Neural crest cell (in vitro differentiated cells): Measurements from ENCODE around the gene SLC4A4. TPM values are rescaled to one million over a fixed set of nuclear protein-coding genes. Genes with fewer than 3 reads are reported as not detected.

ENCODE experiments used
- DNase-seq: peaks from one replicate; pipeline ENCODE4 v3.0.0; 2021; ENCODE audit warnings: low read depth, mixed read lengths, low spot score
- H3K27ac Mint-ChIP-seq: one replicate; pipeline ENCODE4 v1.8.0; 2021; ENCODE audit warnings: mild to moderate bottlenecking, mixed read lengths; ENCODE audit not compliant: unreplicated experiment
- H3K27me3 Mint-ChIP-seq: 2 replicates; pipeline ENCODE4 v1.8.0; 2021; ENCODE audit warnings: low read depth, mild to moderate bottlenecking, mixed read lengths
- H3K36me3 Mint-ChIP-seq: 2 replicates; pipeline ENCODE4 v1.8.0; 2021; ENCODE audit warnings: low read depth, mild to moderate bottlenecking, mixed read lengths
- H3K4me1 Mint-ChIP-seq: 2 replicates; pipeline ENCODE4 v1.8.0; 2021; ENCODE audit warnings: mixed read lengths
- H3K4me3 Mint-ChIP-seq: one replicate; pipeline ENCODE4 v1.8.0; 2021; ENCODE audit warnings: mild to moderate bottlenecking, mixed read lengths
- H3K9me3 Mint-ChIP-seq: 2 replicates; pipeline ENCODE4 v1.8.0; 2021; ENCODE audit warnings: mixed read lengths
- CTCF ChIP-seq: fragments of 200-600 bp; sonication (generic); conservative IDR thresholded peaks from 2 replicates; pipeline ENCODE4 v1.5.0; 2021; ENCODE audit warnings: antibody characterized with exemption, mild to moderate bottlenecking
- total RNA-seq: library from RNA; stranded (reverse); gene quantifications from 2 replicates; pipeline ENCODE4 v1.2.1, GENCODE V29; 2021

Gene SLC4A4
- total RNA-seq, 1 donor from 2014 or later, result 4.0 TPM

GRCh38 chr4:71417150-71417549 is 78.3 kb downstream of the SLC4A4 start:
- Mint-ChIP-seq H3K4me3 (no peak overlapping the region), H3K27ac (no peak overlapping the region), H3K9me3 (peaks cover 3% of the 10 kb centered on the region), H3K27me3 (no peaks in the 10 kb centered on the region), H3K36me3 (peaks cover 10% of the 10 kb centered on the region), H3K4me1 (no peaks in the 10 kb centered on the region)
- TF ChIP-seq CTCF, result no peak
- DNase-seq, result no peak

- Mint-ChIP-seq H3K4me1 (no peaks in the 10 kb centered on the region), H3K4me3 (no peak overlapping the region), H3K9me3 (peaks cover 1% of the 10 kb centered on the region), H3K27ac (no peak overlapping the region), H3K27me3 (no peaks in the 10 kb centered on the region), H3K36me3 (peaks cover 3% of the 10 kb centered on the region)
- DNase-seq, result no peak
- no peak for TF ChIP-seq CTCF
These were observed 87.7 kb downstream of the SLC4A4 start for GRCh38 chr4:71426381-71427042.

- H3K4me1 Mint-ChIP-seq, result no peaks in the 10 kb centered on the region
- no peak for TF ChIP-seq CTCF
- H3K27me3 Mint-ChIP-seq, result no peaks in the 10 kb centered on the region
- H3K36me3 Mint-ChIP-seq, result peaks cover 2% of the 10 kb centered on the region
- no peak for DNase-seq
- H3K27ac Mint-ChIP-seq, result no peak overlapping the region
- no peaks in the 10 kb centered on the region for H3K9me3 Mint-ChIP-seq
- H3K4me3 Mint-ChIP-seq, result no peak overlapping the region
These were observed 90.3 kb downstream of the SLC4A4 start for GRCh38 chr4:71429106-71429505.

- Mint-ChIP-seq H3K9me3 (peaks cover 3% of the 10 kb centered on the region), H3K27me3 (no peaks in the 10 kb centered on the region), H3K27ac (no peak overlapping the region), H3K4me3 (no peak overlapping the region), H3K36me3 (peaks cover 5% of the 10 kb centered on the region), H3K4me1 (no peaks in the 10 kb centered on the region)
- no peak for DNase-seq
- TF ChIP-seq CTCF, result no peak
These were observed 91.1 kb downstream of the SLC4A4 start for GRCh38 chr4:71429962-71430361.

- Mint-ChIP-seq H3K27me3 (no peaks in the 10 kb centered on the region), H3K36me3 (peaks cover 6% of the 10 kb centered on the region), H3K4me3 (no peak overlapping the region), H3K27ac (no peak overlapping the region), H3K4me1 (no peaks in the 10 kb centered on the region), H3K9me3 (peaks cover 3% of the 10 kb centered on the region)
- DNase-seq, result no peak
- no peak for TF ChIP-seq CTCF
These were observed 91.8 kb downstream of the SLC4A4 start for GRCh38 chr4:71430609-71431008.
